HTERT RPE-1 (cell line): ENCODE measurements around the gene ZNF70.
"Not testable (repeated sequence)": the region's sequence is repeated elsewhere in the genome, so short reads cannot be mapped to it uniquely, and the experiment has no call there.

Experiments
- in situ Hi-C: fragments of 300-500 bp; cut with MboI; formaldehyde crosslinking; loops from 4 replicates; pipeline ENCODE4 v1.14.3; 2020; ENCODE audit warnings: low sequenced_read_pairs

ZNF70 gene

DNA sequence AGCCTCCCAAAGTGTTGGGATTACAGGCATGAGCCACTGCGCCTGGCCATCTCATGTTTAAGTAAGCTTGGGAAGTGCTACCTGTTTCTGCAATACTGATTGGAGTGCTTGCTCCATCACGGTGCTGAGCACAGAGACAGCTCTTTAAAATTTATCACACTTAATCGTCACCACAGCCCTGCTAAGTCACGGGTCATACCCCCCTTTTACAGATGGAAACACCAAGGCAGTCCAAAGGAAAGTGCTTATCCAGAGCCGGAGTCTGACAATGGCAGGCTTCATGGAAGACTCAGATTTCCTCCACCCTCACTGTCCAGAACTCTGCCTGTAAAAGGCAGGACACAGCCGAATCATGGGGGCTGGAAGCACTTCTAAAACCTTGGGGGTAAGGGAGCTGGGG lies 9.1 kb upstream of the ZNF70 start:
- in situ Hi-C loops: no loop called here

DNA sequence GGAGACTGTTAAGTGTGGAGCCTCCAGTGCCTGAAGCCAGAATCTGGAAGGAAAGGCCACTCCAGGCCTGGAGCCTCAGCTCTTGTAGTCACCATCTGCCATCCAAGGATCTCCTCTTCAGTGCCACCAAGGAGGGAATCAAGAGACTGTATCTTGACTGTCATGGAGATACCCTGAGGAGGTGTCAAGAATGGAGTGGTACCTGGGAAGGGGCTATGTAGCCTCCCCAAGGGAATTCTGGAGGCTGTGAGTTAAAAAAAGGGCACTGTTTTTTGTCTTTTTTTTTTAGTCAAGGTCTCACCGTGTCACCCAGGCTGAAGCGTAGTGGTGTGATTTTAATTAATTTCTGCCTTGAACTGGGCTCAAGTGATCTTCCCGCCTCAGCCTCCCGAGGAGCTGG lies 8.7 kb upstream of the ZNF70 start:
- in situ Hi-C loops: no loop called here

DNA sequence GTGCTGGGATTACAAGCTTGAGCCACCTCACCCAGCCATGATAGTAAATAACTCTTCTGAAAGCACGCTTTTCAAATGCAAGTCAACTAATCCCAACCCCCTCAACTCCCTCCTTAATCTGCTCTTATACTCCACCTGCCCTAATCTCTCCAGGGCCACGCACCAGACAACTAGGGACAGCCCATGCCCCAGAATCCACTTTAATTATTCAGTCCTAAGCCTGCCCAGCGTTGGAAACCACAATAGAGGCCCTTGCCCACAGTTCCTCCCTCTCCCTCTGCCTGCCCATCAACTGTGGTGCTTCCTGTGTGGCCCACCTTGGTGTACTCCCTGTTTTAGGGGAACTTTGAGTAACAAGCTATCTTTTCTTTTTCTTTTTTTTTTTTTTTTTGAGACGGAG lies 6.0 kb upstream of the ZNF70 start:
- in situ Hi-C loops: no loop called here

DNA sequence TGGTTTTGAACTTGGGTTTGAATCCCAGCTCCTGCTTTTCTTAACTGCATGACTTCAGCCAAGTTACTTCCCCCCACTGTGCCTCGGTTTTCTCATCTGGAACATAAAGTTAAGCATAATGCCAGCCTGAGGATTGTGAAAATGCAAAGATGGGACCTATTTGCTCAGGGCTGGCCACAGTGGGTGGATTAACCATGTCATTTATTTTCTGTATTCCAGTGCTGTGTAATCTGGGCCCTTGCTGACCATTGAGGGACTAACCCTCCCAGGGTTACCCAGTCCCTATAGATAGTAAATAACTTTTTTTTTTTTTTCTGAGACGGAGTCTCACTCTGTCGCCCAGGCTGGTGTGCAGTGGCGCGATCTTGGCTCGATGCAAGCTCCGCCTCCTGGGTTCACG lies 4.8 kb upstream of the ZNF70 start:
- in situ Hi-C loops: no loop called here

DNA sequence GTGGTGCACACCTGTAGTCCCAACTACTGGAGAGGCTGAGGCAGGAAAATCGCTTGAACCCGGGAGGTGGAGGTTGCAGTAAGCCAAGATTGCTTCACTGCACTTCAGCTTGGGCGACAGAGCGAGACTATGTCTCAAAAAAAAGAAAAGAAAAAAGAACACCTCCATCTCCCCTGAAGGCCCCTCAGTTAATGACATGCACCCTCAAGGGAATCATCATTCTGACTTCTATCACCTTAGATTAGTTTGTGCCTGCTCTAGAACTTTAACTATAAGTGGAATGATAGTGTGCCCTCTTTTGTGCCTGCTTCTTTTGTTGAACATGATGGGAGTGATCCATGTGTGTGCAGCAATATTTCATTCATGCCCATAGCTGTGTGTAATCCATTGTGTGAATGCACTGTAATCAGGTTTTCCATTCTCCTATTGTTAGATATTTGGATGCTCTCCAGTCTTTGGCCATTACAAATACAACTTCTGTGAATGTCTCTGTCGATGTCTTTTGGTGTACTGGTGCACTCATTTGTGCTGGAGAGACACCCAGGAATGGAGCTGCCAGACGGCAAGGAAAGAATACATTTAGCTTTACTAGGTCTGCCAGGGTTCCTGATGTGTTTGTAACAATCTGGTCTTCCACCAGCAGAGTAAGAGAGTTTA lies 4.2 kb upstream of the ZNF70 start:
- in situ Hi-C loops: no loop called here

DNA sequence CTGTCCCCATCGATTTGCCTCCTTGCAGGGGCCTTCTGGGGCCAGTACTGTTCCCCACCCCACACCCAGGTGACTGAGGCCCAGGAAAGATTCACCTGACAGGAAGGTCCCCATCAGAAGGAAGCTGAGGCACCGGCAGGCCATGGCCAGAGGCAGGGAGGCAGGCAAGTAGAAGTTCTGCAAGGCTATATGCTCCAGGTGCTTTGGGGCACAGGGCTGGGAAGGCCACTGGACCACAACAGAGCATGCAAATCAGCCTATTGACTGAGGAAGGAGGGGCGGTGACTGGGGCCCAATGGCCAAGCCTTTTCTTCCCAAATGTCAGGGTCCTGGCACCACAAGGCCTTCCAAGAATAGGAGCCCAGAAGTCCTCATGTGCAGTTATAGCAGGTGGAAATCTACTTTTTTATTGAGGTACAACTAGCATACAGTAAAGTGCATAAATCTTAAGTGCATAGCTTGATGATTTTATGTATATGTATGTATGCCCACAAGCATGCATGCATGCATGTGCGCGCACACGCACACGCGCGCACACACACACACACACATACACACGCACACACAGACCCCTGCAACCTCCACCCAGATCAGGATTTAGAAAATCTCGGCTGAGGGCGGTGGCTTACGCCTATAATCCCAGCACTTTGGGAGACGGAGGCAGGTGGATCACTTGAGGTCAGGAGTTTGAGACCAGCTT lies 3.5 kb upstream of the ZNF70 start, which contains the start of gene VPREB3:
Gene VPREB3 (minus strand): TSS at position 206 of the 700 bp plus-strand sequence. CDS start 62 bp downstream, at position 144.
- in situ Hi-C loops: no loop called here

DNA sequence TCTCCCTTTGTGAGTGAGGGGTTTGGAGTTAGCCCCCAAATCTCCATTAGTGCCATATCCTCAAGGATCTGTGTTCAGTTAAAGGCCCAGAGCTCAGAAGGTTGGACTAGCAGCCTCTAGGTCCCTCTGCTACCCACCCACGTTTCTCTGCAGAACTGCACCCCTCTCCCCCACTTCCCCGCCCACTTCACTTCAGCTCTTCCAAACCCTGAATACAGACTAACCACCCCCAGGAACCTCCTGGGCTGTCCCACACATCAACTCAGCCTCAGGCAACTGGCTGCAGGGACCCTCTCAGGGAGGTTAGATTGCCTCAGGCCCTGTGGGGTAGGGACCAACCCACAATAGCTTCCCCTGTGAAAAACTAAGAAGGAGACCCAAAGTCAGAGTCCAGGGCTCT lies 2.5 kb upstream of the ZNF70 start:
- in situ Hi-C loops: no loop called here

DNA sequence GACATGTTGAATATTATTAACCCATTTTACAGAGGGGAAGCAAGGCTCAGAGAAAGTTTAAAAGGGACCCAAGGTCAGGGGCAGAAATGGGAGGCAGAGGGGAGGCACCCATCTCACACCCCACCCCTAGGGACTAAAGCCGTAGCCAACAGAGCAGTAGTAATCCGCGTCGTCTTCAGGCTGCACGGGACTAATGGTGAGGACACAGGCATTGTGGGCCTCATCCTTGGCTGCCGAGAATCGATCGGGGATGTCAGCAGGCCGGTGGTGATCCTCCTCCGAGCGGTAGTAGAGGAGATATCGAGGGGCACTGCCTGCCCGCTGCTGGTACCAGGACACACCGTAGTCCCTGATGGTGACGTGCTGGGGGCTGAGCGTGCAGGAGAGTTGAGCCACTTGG lies 1.8 kb upstream of the ZNF70 start:
- in situ Hi-C loops: no loop called here

DNA sequence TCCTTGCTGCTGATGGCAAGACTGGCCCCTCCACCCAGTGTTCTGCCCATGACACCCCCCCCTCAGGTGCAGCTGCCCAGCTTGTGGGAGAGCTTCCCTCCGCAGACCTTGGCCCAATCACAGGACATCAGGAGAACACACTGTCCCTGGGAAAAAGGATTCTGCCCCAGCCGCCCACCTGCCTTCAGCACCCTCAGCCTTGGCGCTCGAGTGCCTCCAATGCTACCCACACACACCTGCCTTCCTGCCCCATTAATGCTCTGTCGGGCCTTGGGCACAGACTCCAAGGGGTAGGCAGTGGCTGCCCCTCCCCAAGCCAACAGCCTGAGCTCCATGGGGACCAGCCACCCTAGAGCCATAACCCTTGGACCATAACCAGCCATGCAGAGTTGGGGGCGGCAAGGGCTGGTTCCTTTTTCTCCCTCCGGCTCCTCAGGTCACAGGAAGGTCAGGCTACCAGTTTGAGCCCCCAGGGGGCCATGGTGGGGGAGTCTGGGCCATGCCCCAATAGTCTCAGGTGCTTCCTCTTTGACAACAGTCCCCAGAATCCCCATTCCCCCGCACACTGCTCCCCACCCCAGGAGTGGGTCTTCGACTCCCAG lies 1.3 kb upstream of the ZNF70 start:
- in situ Hi-C loops: no loop called here

DNA sequence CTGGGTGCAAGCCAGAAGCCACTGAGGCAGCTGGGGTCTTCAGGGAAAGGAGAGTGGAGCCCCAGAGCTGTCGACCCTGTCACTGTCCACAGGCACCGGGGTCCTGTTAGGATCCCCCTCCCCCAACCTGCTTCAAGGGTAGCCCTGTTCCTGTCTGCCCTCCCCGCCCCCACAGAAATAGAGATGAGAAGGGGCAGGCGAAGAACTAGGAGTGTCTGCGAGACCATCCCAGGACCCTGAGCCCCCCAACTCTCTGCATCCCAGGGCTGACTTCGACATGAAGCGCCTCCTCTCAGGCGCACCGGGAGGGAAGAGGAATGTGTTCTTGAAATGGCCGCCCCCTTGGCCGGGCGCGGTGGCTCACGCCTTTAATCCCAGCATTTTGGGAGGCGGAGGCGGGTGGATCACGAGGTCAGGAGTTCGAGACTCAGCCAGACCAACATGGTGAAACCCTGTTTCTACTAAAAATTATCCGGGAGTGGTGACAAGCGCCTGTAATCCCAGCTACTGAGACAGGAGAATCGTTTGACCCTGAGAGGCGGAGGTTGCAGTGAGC lies 607 bp upstream of the ZNF70 start:
- in situ Hi-C loops: no loop called here

DNA sequence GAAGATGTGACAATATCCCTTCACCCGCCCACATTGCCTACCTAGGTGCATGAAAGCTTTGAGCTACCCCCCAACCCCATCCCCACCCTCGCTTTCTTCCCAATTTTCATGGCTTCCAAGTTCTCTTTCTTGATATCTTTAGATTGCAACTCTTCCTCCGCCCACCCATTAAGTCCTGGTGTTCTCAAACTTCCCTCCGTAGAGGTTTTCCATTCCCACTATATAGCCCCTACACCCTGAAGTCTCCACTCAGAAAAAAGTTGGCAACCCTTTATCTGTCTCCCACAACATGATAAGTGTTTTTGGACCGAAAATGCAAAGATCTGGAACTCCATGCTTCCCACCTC lies 572 bp downstream of the ZNF70 start:
- in situ Hi-C loops: no loop called here

DNA sequence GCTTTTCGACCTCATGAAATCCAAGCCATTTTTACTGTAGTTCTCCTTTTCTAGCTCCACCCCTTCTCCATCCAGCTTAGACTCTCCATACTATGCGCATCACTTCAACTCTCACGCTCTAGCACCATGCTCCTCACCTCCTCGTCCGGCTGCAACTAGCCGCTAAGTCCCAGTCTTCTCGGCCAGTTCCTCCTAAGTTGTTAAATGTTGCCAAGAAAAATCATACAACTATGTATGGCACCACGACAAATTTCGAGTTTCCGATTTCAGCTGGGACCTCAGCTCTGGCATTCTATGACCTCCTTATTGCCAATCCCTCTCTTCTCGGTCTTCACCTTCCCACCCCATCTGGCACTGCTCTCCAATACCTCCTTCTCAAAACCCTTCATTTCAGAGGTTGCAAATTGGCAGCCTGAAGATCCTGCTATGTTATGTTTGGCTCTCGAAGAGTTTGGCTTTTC lies 1.0 kb downstream of the ZNF70 start:
- in situ Hi-C loops: no loop called here

DNA sequence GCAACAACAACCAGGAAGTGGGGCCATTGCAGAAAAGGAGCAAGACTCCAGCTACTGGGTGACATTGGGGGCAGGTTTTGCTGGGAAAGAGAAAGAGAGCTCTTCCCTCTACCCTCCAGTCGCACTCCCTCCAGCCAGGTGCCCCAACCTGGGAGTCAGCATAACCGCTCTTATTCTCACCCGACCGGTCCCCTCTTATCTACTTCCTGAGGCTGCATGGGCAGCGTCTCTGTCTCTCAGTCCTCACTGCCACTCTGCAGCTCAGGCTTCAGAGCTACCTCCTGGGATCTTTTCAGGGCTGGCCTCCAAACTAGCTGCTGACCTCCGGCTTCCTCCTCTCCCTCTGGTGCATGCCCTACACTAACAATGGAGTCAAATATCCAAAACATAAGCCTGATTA lies 5.1 kb downstream of the ZNF70 start:
- in situ Hi-C loops: no loop called here

DNA sequence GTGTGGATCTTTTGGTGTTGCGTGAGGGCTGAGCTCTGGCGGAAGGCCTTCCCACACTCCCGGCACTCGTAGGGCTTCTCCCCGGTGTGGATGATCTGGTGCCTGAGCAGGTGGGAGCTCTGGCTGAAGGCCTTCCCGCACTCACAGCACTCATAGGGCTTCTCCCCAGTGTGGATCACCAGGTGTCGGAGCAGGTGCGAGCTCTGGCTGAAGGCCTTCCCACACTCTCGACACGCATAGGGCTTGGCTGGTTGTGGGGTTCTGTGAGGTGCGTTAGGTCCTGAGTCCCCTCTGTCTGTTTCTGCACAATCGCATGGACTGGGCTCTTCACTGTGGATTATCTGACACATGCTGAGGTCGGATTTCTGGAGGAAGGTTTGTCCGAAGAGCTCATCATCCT lies 6.4 kb downstream of the ZNF70 start:
- in situ Hi-C loops: no loop called here

DNA sequence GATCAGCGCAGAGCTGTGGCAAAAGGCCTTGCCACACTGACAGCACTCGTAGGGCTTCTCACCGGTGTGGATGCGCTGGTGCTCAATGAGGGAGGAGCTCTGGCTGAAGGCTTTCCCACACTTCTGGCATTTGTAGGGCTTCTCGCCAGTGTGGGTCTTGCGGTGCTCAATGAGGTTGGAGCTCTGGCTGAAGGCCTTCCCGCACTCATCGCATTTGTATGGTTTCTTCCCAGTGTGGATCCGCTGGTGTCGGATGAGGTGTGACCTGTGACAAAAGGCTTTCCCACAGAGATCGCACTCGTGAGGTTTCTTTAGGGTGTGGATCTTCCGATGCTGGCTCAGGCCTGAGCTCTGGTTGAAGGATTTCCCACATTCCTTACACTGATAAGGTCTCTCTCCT lies 6.9 kb downstream of the ZNF70 start:
- in situ Hi-C loops: no loop called here

DNA sequence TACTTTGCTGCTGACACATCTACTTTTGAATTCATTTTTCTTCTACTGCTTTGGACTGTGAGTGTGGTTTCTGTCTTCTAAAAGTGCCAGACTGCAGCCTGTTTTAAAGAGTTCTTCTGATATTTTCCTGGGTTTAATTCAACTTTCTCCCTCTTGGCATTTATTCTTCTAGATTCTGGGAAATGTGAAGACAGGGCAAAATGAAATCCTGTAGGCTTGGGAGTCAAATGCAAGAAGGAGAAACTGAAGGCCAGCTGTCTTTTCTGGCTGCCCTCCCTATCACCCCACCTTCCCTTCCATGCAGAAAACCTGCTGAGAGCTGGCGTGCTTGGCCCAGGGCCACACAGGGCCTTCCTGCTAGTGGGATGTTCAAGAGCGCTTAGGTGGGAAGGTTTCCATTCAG lies 7.6 kb downstream of the ZNF70 start:
- in situ Hi-C loops: no loop called here

DNA sequence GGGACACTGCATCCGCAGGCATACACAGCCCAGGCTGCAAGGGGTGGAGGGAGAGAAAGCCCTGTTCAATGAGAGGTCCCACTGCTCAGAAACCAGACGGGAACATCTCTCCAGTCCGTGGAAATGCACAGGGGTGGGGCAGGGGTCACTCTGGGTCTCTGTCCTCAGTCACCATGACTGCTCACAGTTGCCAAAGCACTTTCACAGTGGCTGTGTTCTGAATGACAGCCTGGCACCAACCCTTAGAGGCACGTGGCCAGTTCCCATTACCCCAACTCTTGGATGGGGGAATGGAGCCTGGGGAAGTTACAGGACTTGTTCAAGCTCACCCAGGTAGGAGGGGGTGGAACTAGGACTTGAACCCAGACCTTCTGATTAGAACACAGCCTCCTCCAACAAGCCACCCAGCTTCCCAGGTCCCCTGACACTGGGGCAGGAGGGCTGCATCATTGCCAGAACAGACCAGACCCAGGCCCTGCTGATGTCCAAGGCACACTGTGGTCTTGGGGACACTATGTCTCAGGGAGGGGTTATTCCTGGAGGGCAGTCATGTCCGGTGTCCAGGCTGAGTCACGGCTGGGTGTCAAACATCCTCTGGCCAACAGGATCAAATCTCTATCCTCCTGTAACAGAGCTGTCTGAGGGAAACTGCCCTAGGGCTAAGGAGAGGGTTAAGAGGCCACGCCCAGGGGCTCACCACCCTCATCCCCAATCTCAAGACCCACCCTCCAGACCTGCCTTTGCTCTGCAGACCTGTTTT lies 8.2 kb downstream of the ZNF70 start:
- in situ Hi-C loops: no loop called here

DNA sequence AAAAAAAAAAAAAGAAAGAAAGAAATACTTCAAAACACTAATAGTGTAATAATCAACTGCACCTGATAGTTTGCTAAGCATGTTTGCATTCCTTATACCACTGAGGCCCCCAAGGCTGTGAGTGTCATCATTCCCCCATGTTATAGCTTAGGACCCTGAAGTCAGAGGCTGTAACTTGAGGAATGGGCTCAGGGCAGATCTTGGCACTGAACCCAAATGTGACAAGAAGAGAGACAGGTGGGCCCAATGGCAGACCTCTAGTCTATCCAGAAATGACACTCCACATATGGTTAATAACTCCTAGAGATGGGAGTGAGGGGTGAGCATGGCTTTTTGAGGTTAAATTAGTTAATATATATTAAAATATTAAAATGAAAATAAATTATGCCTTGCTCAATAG lies 13.2 kb downstream of the ZNF70 start:
- in situ Hi-C loops: no loop called here

DNA sequence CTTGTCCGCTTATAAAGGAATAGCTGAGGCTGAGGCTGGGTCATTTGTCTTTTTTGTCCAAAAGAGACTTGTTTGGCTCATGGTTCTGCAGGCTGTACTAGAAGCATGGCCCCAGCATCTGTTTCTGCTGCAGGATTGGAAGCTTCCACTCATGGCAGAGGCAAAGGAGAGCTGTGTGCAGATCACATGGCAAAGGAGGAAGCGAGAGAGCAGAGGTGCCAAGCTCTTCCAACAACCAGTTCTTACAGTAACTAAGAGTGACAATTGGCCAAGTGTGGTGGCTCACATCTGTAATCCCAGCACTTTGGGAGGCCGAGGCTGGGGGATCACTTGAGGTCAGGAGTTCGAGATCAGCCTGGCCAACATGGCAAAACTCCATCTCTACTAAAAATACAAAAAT lies 22.8 kb downstream of the ZNF70 start:
- in situ Hi-C loops: not testable (repeated sequence)

DNA sequence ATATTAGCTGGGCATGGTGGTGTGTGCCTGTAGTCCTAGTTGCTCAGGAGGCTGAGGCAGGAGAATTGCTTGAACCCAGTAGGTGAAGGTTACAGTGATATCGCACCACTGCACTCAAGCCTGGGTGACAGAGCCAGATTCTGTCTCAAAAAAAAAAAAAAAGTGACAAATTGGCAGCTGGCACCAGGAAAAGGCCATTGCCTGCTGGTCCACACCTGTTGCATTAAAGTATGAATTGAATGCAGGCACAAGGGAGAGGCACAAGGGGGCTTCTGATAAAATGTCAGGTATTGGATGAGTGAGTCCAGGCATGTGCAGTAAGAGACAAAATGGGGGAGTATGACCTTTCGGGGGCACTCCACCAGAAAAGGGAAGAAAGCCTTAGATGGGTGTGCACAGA lies 28.2 kb downstream of the ZNF70 start:
- in situ Hi-C loops: no loop called here

DNA sequence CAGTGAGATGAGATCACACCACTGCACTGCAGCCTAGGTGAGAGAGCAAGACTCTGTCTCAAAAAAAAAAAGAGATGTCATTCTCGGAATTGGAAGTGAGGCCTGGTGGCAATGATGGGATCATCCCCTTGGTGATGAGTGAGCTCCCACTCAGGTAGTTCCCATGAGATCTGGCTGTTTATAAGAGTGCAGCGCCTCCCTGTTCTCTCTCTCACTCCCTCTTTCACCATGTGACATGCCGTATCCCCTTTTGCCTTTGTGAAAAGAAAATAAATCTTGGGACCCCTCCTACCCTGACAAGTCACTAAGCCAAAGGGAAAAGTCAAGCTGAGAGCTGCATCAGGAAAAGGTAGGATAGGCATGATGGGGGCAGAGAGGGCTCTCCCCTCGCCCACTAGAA lies 28.8 kb downstream of the ZNF70 start:
- in situ Hi-C loops: no loop called here
